DOHH2 (cell line): ENCODE results near the gene VSTM1.

ENCODE experiments used
- H3F3A ChIP-seq: fragments of 200-600 bp; sonication (generic), shearing (Covaris generic); 2 replicates; pipeline ENCODE4 v1.6.0; 2016; ENCODE audit warnings: antibody characterized with exemption, mild to moderate bottlenecking; ENCODE audit not compliant: control insufficient read depth, insufficient read depth
- H3K27ac ChIP-seq: fragments of 200-600 bp; sonication (generic); 2 replicates; pipeline ENCODE4 v1.5.1; 2014; ENCODE audit warnings: low read depth, mild to moderate bottlenecking, low read length, moderate library complexity
- H3K27me3 ChIP-seq: fragments of 200-600 bp; sonication (generic); 2 replicates; pipeline ENCODE4 v1.6.1; 2014; ENCODE audit warnings: mild to moderate bottlenecking, low read length, mixed read lengths; ENCODE audit not compliant: control insufficient read depth
- H3K36me3 ChIP-seq: fragments of 200-600 bp; sonication (generic); 2 replicates; pipeline ENCODE4 v1.6.1; 2014; ENCODE audit warnings: mild to moderate bottlenecking, low read length, moderate library complexity, mixed read lengths; ENCODE audit not compliant: control insufficient read depth
- H3K4me1 ChIP-seq: fragments of 200-600 bp; sonication (generic); 2 replicates; pipeline ENCODE4 v1.6.1; 2014; ENCODE audit warnings: mild to moderate bottlenecking, low read length, mixed read lengths; ENCODE audit not compliant: control insufficient read depth
- H3K4me2 ChIP-seq: fragments of 200-600 bp; sonication (generic); 2 replicates; pipeline ENCODE4 v1.6.0; 2014; ENCODE audit warnings: mild to moderate bottlenecking, low read length, moderate library complexity
- H3K4me3 ChIP-seq: fragments of 200-600 bp; sonication (generic); 2 replicates; pipeline ENCODE4 v1.5.1; 2014; ENCODE audit warnings: mild to moderate bottlenecking, low read length, mixed read lengths
- H3K79me2 ChIP-seq: fragments of 200-600 bp; sonication (generic); 2 replicates; pipeline ENCODE4 v1.6.1; 2014; ENCODE audit warnings: mild to moderate bottlenecking, low read length, mixed read lengths; ENCODE audit not compliant: control insufficient read depth
- H3K9me2 ChIP-seq: fragments of 200-600 bp; sonication (generic); replicated peaks from 2 replicates; pipeline ENCODE4 v1.6.1; 2014; ENCODE audit warnings: mild to moderate bottlenecking, low read length, mixed read lengths; ENCODE audit not compliant: control insufficient read depth
- H3K9me3 ChIP-seq: fragments of 200-600 bp; sonication (generic); 2 replicates; pipeline ENCODE4 v1.6.1; 2014; ENCODE audit warnings: antibody characterized with exemption, low read length, mixed read lengths; ENCODE audit not compliant: control insufficient read depth, insufficient read depth
- H4K20me1 ChIP-seq: fragments of 200-600 bp; sonication (generic); 2 replicates; pipeline ENCODE4 v1.6.0; 2014; ENCODE audit warnings: low read depth, mild to moderate bottlenecking, antibody characterized with exemption, low read length, moderate library complexity; ENCODE audit not compliant: control insufficient read depth, insufficient read depth
- CTCF ChIP-seq: fragments of 200-600 bp; sonication (generic); IDR thresholded peaks from one replicate; pipeline ENCODE4 v1.5.1; 2014; ENCODE audit warnings: antibody characterized with exemption, mild to moderate bottlenecking, low read depth, low read length; ENCODE audit not compliant: poor library complexity, severe bottlenecking
- EZH2phosphoT487 ChIP-seq: fragments of 200-600 bp; sonication (generic); IDR thresholded peaks from 2 replicates; pipeline ENCODE4 v1.6.1; 2017; ENCODE audit warnings: borderline replicate concordance, mild to moderate bottlenecking, antibody characterized with exemption, low read length, moderate library complexity, mixed read lengths

The VSTM1 gene

DNA sequence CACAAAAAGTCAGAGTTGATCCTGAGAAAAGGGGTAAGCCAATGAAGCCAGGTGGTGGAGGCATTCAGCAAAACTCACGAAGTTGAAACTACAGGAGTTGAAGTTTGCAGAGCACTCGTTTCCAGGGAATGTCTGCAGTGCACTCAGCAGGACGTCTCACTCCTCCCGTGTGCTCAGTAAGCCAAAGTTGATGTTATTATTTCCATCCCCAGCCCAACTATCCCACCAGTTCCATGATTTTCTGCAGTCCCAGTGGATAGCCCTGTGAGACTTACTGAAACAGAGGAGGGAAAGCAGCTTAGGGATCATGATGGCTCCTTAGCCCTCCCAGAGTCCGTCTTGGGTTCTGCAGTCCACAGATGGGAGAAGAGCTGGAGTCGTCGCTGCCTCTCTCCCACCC lies 17.3 kb upstream of the VSTM1 start, which contains the start of gene TARM1:
TSS of gene TARM1 (minus strand) at position 334 of the 400 bp plus-strand sequence. CDS start at position 309, 25 bp downstream.
- TF ChIP-seq EZH2phosphoT487, result no peak
- no peak for TF ChIP-seq CTCF
- Histone ChIP-seq H3K79me2 (no peaks in the 10 kb centered on the region), H3K9me2 (no peaks in the 10 kb centered on the region), H3K27ac (no peak within 1 kb of the TSS), H3K4me1 (no peaks in the 10 kb centered on the region), H3K36me3 (no peaks in the 10 kb centered on the region), H3K4me2 (no peak within 1 kb of the TSS), H3K9me3 (peaks cover 6% of the 10 kb centered on the region; the same call in 1 of the 2 replicates), H3F3A (no peaks in the 10 kb centered on the region), H3K4me3 (no peak within 1 kb of the TSS), H4K20me1 (no peaks in the 10 kb centered on the region), H3K27me3 (no peaks in the 10 kb centered on the region)

- H3K4me1 ChIP-seq, result no peaks in the 10 kb centered on the region
- H3K27ac ChIP-seq, result no peak overlapping the region
- H3K9me3 ChIP-seq, result peaks cover 6% of the 10 kb centered on the region; the same call in 1 of the 2 replicates
- no peak overlapping the region for H3K4me2 ChIP-seq
- H3K36me3 ChIP-seq, result no peaks in the 10 kb centered on the region
- TF ChIP-seq EZH2phosphoT487, result no peak
- no peak for TF ChIP-seq CTCF
- no peaks in the 10 kb centered on the region for H4K20me1 ChIP-seq
- H3K27me3 ChIP-seq, result no peaks in the 10 kb centered on the region
- H3F3A ChIP-seq, result no peaks in the 10 kb centered on the region
- no peaks in the 10 kb centered on the region for H3K79me2 ChIP-seq
- H3K4me3 ChIP-seq, result no peak overlapping the region
- H3K9me2 ChIP-seq, result no peaks in the 10 kb centered on the region
These were observed 13.6 kb upstream of the VSTM1 start for GRCh38 chr19:54077334-54077733.

- no peaks in the 10 kb centered on the region for H3K27me3 ChIP-seq
- no peaks in the 10 kb centered on the region for H3F3A ChIP-seq
- H3K9me2 ChIP-seq, result no peaks in the 10 kb centered on the region
These were observed 11.2 kb upstream of the VSTM1 start for GRCh38 chr19:54074851-54075250.

More at GRCh38 chr19:54074851-54075250, 11.2 kb upstream of the VSTM1 start:
- H3K79me2 ChIP-seq, result no peaks in the 10 kb centered on the region
- TF ChIP-seq EZH2phosphoT487 (no peak), CTCF (no peak)
- H3K27ac ChIP-seq, result no peak overlapping the region
- no peak overlapping the region for H3K4me2 ChIP-seq
- H3K9me3 ChIP-seq, result no peaks in the 10 kb centered on the region
- no peaks in the 10 kb centered on the region for H3K36me3 ChIP-seq
- no peaks in the 10 kb centered on the region for H3K4me1 ChIP-seq
- H3K4me3 ChIP-seq, result no peak overlapping the region
- H4K20me1 ChIP-seq, result no peaks in the 10 kb centered on the region
